HG02870 (cell line): ENCODE data around the gene CCDC182.

Experiments used
- ATAC-seq: cut with Tn5 transposase; IDR thresholded peaks from one replicate; pipeline ENCODE4 v1.9.1; 2021; ENCODE audit warnings: mild to moderate bottlenecking, moderate library complexity; ENCODE audit not compliant: unreplicated experiment

The CCDC182 gene

DNA sequence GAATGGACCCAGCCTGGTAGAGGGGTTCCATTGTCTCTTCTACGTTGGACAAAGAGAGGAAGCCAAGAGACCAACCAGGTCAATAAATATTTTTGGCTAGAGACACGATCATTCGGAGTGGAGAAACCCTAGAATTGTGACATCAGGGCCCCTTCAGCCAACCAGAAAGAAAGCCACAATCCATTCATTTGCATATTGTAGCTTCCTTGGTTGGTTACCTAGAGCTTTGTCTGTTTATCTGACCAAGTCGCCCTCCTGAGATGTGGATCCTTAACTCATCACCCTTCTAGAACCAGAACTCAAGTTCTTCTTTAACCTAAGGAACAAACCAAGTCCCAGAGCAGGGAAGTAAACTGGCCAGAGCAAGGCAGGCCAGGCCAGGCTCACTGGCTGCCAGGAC, at the start of gene CCDC182:
CCDC182 (minus strand) TSS at position 58 of the 400 bp plus-strand sequence; CDS start at position 31, 27 bp downstream.
- no peak for ATAC-seq

- ATAC-seq, result no peak
Measured at GRCh38 chr17:57794841-57795240, 49.7 kb upstream of the CCDC182 start.

DNA sequence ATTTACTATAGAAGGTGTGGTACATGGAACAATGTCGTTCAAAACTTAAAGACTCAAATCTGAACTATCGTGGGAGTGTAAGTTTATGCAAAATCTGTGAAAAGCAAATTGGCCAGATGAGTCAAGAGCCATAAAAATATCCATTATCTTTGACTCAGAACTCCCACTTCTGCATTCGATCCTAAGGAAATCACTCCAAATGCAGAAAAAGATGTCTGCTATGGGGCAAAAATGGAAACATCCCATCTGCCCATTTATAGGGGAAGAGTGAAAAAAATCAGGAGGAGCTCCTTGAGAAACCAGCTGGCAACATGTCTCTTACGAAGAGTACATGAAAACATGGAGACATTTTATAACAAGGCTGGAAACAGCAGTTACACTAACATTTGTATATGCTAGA, 43.6 kb upstream of the CCDC182 start:
- no peak for ATAC-seq

DNA sequence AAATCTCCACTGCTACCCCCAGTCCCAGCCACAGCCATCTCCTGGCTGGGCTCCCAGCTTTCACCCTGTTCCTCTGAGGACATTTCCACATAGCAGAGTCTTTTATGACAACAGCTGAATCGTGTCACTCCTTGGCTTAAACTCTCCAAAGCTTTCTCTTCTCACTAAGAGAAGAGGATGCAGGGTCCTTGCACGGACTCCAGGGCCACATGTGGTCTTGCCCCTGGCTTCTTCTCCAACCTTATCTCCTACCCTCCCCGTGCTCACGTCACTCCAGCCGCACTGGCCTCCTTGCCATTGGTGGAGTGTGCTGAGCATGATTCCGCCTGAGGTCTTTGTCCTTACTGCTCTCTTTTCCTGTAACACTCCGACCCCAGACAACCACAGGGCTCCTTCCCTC, 39.9 kb upstream of the CCDC182 start:
- ATAC-seq, result no peak

DNA sequence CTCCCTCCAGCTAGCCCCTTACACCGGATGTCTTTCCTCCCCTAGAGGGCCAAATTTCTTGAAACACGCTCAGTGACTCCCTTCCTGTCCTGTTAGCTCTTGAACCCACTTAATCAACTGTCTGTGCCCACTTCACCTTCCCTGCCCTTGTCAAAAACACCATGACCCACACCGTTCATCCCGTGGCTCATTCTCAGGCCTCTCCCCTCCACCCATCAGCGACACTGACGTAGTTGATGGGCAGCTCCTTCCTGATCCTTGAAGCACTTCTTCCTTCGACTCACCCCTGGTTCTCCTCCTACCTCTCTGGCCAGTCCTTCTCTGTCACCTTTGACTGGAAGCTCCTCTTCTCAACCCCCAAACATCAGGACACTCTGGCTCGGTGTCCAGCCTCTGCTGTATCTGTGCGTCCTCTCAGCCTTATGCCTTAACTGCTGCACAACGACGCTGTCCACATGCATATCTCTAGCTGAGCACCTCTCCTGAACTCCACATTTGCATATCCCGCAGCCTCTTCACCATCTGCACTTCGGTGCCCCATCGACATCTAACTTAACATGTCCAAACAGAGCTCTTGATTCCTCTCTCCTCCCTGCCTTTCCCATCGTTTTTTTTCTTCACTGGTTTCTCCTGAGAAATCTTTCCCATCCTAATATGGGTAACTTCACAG, 39.3 kb upstream of the CCDC182 start:
- no peak for ATAC-seq

GRCh38 chr17:57783338-57783742, 38.2 kb upstream of the CCDC182 start:
- no peak for ATAC-seq

DNA sequence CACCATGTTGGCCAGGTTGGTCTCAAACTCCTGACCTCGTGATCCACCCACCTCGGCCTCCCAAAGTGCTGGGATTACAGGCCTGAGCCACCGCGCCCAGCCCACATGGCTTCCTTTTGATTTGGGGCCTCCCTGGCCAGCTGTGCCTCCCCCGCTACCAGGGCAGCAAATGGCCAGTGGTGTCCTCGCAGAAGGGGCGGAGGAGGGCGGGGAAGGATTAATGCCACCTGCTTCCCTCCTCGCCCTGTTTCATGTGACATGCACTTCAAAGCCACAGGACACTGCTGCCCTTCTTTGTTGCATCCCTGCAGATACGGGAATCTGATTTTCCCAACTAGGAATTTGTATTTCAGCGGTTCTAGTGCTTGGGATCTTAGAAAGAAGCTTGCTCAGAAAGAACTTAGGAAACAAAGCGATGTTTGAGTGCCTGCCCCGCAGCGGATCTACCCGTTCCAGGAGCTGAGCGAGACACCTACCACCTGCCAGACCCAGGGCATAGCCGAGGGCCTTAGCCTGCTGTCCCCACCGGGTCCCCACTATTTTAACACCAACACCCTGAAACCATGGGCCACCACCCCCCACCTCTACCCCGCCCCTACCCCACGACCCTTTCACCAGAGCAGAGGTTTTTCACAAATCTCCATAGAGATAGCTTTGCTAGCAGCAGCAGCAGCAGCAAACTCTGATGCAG, 37.7 kb upstream of the CCDC182 start:
- no peak for ATAC-seq

GRCh38 chr17:57782062-57782490, 37.0 kb upstream of the CCDC182 start:
- ATAC-seq, result no peak

GRCh38 chr17:57781386-57782061, 36.4 kb upstream of the CCDC182 start:
- no peak for ATAC-seq

DNA sequence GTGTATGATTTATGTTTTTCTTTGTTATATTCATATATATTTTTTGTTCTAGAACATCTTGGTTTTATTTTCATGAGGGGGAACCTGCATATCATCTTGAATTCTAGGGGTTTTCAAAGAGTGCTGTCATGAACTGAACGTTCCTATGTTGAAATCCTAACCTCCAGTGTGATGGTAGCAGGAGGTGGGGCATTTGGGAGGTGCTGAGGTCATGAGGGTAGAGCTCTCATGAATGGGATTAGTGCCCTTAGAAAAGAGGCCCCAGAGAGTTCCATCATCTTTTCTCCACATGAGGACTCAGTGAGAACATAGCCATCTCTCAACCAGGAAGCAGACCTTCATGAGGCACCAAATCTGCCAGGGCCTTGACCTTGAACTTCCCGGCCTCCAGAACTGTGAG, 34.6 kb upstream of the CCDC182 start:
- ATAC-seq, result no peak

DNA sequence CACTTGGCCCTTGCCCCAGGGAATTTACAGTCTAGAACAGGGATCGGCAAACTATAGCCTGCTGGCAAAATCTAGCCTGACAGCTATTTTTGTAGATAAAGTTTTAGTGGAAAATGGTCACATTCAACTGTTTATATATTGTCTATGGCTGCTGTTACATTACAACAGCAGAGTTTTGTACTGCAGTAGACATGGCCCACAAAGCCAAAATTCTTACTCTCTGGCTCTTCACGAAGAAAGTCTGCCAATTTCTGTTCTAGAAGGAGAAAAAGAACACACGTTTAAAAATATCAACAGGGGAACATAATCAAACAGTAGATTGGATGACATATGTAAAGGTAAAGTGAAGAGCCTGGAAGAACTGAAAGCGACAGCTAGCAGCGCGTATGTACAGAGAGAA, 33.2 kb upstream of the CCDC182 start:
- no peak for ATAC-seq

DNA sequence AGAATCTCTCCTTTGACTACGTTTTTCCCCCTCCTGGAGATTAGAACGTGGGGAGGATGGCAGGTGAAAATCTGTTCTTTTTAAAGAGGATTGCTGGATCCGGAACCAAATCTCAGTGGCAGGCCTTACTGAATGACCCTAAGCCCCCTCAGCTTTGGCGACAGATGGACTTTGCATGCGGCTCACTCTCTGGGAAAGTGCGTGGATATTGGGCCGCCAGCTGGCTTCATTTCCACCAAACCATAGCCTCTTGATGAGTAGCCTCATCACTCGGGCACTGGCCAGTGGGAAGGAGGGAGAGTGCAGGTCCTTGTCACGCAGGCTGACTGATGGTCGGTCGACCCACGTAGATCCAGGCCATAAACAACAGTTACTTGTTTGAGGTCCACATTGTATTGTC, 31.3 kb upstream of the CCDC182 start:
- ATAC-seq, result no peak

DNA sequence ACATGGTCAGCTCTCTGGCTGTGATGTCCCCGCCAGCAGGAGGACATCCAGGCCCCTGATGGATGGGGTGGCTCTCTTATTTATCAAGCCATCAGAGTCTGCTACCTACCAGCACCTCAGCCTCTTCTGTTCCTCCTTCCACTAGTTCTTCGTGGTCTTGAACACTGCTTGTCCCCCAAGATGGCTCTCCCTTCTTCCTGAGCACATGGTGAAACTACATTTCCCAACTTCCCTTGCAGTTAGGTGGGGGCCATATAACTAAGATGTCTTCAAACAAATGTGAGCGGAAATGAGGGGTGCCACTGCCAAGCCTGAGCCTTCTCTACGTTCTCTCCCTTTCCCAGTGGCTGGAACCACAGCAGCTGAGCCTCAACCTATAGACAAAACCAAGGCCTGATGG, 29.8 kb upstream of the CCDC182 start:
- no peak for ATAC-seq

DNA sequence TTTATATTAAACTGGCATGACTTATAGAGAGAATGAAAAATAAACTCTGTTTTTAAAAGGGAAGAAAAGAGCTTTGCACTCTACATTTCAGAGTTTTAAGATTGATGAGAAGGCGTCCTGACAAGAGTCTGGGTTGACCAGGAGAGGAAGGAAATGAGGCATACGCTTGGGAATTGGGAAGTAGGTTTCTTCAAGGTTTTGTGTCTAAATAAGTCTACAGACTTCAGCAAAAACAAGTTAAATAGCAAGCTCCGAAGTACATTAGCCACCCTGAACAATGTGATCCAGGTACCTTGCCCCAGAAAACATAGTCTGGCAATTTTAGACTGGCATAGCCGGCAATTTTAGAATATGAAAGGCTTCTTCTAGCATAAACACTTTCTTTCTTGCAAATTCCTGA, 28.5 kb upstream of the CCDC182 start:
- no peak for ATAC-seq

GRCh38 chr17:57772774-57773173, 27.7 kb upstream of the CCDC182 start:
- ATAC-seq, result no peak

DNA sequence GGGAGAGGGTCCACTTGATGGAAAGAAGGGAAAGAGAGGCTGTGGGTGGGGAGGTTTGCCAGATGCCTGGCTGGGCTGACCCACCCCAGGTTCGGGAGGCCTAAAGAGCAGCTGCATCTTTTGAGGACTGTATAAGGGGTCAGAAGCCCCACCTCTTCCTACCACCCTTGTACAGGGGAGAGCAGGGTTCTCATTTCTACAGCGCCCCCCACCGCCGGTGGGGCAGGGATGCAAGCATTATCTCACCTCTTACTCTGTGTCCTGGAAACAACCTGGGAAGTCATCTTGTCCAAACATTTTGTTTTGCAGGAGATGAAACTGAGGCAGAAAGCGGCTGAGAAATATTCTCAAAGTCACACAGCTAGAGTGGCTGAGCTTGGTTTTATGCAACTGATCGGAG, 22.5 kb upstream of the CCDC182 start:
- ATAC-seq, result no peak

DNA sequence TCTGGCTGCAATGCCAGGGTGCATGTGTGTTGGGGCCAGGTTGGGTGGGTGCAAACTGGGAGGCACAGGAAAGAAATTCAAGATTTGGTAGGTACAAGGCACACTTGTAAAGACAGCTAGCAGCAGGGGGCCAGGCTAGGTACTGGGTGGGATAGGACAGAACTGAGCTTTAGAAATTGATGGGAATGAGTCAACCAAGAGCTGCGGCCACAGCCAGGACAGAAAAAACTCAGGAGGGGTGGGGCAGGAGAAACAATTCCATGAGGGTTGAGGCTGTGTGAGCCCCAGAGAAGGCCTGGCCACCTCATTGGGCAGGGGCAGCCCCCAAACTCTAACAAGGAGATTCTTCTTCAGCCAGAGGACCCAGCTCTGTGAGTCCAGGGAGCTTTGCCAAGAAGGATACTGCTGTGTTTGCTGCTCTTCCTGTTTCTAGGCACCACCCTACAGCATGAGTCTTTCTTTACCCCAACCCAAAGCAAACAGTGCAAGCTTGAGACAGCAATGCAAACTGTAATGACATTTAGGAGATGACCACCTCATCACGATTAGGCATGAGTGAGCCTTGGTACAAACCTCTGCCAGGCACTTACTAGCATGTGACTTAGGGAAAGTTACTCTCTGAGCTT, 21.3 kb upstream of the CCDC182 start:
- ATAC-seq, result no peak

DNA sequence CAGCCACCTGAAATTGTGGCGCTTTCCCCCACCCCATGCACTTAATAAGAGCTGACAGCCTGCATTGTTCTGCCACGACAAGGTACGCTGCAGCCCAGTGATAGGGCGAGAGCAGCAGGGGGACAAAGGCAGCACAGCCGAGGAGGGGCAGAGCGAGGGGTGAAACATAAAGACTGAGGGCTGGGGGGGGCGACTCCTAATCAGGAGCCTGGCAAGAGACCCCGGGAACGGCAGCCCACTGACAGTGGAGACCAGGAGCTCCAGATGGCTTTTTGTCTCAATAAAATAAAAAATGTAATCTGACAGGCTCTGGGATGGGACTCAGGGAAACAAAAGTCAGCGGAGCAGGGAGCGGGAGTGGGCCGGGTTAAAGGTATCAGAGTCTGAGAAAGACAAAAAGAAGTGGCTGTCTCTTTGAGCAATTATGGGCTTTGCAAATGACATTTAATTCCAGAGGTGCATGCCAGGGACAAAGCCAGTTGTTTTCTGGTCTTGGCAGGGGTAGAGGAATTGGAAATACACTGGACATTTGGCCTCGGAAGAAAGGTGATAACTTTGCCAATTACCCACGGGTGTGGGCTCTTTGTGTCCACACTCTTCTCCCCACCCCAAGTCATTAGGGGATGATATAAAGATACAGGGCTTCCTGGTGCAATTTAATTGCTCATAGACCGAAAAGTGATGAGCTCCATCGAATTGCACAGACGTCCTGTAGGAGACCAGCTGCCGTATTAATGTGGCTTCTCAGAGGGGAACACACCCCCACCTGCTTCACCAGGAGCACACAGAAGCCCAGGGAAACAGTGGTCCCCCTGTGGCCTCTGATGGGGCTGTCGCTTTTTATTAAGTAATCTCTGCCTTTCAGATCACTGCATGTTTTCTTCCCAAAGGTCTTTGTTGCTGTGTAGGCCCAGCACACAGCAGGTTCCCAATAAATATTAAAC, 17.6 kb upstream of the CCDC182 start:
- no peak for ATAC-seq

DNA sequence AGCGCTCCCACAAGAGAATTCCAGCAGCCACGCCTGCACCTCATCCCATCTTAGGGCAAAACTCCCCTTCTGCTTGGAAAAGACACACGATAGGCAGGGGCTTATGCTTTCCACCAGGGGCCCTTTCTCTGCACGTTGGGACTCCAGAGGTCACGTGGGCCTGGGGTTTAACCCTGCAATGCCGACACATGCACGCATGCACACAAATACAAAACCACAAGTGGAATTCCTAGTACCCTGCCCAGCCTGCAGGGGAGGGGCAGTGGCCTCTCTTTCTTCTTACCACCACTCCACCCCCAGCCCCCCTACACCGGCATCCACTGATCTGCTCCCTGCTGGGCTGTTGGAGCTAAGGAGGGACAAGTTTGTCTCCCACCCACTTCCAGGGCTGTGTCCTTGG, 16.8 kb upstream of the CCDC182 start:
- no peak for ATAC-seq

DNA sequence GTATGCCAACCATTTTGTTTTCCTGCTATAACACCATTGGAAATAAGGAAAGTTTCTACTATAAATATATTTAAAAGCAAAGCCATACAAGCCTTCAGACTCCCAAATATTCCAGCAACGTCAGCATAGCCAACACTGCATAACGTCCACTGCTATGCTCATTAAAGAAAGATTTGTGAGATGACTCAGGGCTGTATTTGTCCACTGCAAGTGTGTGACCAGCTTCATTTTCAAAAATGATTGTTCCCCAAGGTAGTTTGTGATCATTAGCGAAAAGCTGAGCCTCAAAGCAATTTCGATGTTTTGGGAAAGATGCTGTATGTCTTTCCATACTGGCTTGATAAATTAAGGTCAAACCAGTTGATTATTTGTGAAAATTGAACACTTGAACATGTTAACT, 14.9 kb upstream of the CCDC182 start:
- ATAC-seq, result no peak

GRCh38 chr17:57758654-57759053, 13.6 kb upstream of the CCDC182 start:
- no peak for ATAC-seq
